H9 (cell line): ENCODE results near the gene TPM2. TPM values are rescaled to one million over a fixed set of nuclear protein-coding genes. Genes with fewer than 3 reads are reported as not detected.

Experiments
- DNase-seq: peaks from one replicate; pipeline ENCODE4 v3.0.0-alpha.2; 2017
- H2AFZ ChIP-seq: one replicate; pipeline ENCODE4 v1.6.1; 2013; ENCODE audit warnings: mild to moderate bottlenecking, low read length, control low read depth, moderate library complexity
- H2AK5ac ChIP-seq: 2 replicates; pipeline ENCODE4 v1.6.1; 2013; ENCODE audit warnings: low read length, control low read depth, mixed read lengths; ENCODE audit not compliant: insufficient read length
- H2BK120ac ChIP-seq: one replicate; pipeline ENCODE4 v1.6.1; 2013; ENCODE audit warnings: low read depth, mild to moderate bottlenecking, low read length, control low read depth, inconsistent platforms; ENCODE audit not compliant: poor library complexity, severe bottlenecking
- H2BK12ac ChIP-seq: 2 replicates; pipeline ENCODE4 v1.6.1; 2013; ENCODE audit warnings: low read length, control low read depth, mixed read lengths, low read depth; ENCODE audit not compliant: insufficient read length
- H2BK15ac ChIP-seq: 2 replicates; pipeline ENCODE4 v1.6.1; 2013; ENCODE audit warnings: low read depth, low read length, control low read depth
- H2BK20ac ChIP-seq: one replicate; pipeline ENCODE4 v1.6.1; 2013; ENCODE audit warnings: low read depth, mild to moderate bottlenecking, low read length, control low read depth, inconsistent platforms; ENCODE audit not compliant: poor library complexity, severe bottlenecking
- H2BK5ac ChIP-seq: 2 replicates; pipeline ENCODE4 v1.6.1; 2013; ENCODE audit warnings: low read length, control low read depth, mixed read lengths; ENCODE audit not compliant: insufficient read length
- H3K14ac ChIP-seq: 2 replicates; pipeline ENCODE4 v1.6.1; 2013; ENCODE audit warnings: low read length, control low read depth; ENCODE audit not compliant: insufficient read depth
- H3K18ac ChIP-seq: 2 replicates; pipeline ENCODE4 v1.6.1; 2013; ENCODE audit warnings: low read depth, mild to moderate bottlenecking, mixed read lengths, low read length, control low read depth; ENCODE audit not compliant: insufficient read length
- H3K23ac ChIP-seq: 2 replicates; pipeline ENCODE4 v1.6.1; 2013; ENCODE audit warnings: low read length, control low read depth, mixed read lengths, low read depth; ENCODE audit not compliant: insufficient read length
- H3K23me2 ChIP-seq: 2 replicates; pipeline ENCODE4 v1.6.1; 2013; ENCODE audit warnings: low read depth, mild to moderate bottlenecking, mixed read lengths, low read length, control low read depth; ENCODE audit not compliant: insufficient read length, poor library complexity, severe bottlenecking
- H3K27ac ChIP-seq: 2 replicates; pipeline ENCODE4 v1.5.1; 2013; ENCODE audit warnings: low read length, control low read depth, mixed read lengths, low read depth; ENCODE audit not compliant: insufficient read length
- H3K27me3 ChIP-seq: 2 replicates; pipeline ENCODE4 v1.6.1; 2013; ENCODE audit warnings: low read length, control low read depth, inconsistent platforms; ENCODE audit not compliant: insufficient read depth
- H3K4ac ChIP-seq: 2 replicates; pipeline ENCODE4 v1.6.1; 2013; ENCODE audit warnings: low read depth, mild to moderate bottlenecking, control low read depth, inconsistent platforms, low read length, moderate library complexity
- H3K4me1 ChIP-seq: 2 replicates; pipeline ENCODE4 v1.6.1; 2013; ENCODE audit warnings: low read length, control low read depth, inconsistent platforms; ENCODE audit not compliant: insufficient read depth
- H3K4me2 ChIP-seq: 2 replicates; pipeline ENCODE4 v1.6.1; 2013; ENCODE audit warnings: low read length, control low read depth, mixed read lengths; ENCODE audit not compliant: insufficient read length, insufficient read depth
- H3K56ac ChIP-seq: 2 replicates; pipeline ENCODE4 v1.6.1; 2013; ENCODE audit warnings: low read depth, mild to moderate bottlenecking, mixed read lengths, low read length, control low read depth; ENCODE audit not compliant: insufficient read length
- H3K79me1 ChIP-seq: 2 replicates; pipeline ENCODE4 v1.6.1; 2013; ENCODE audit warnings: low read depth, mild to moderate bottlenecking, moderate library complexity, low read length, control low read depth, inconsistent platforms; ENCODE audit not compliant: insufficient read depth, poor library complexity, severe bottlenecking
- H3K79me2 ChIP-seq: 2 replicates; pipeline ENCODE4 v1.6.1; 2013; ENCODE audit warnings: low read length, control low read depth, inconsistent platforms; ENCODE audit not compliant: insufficient read depth
- H3K9ac ChIP-seq: 2 replicates; pipeline ENCODE4 v1.6.1; 2013; ENCODE audit warnings: low read length, control low read depth, mixed read lengths; ENCODE audit not compliant: insufficient read length; ENCODE audit errors: extremely low read depth
- H3K9me3 ChIP-seq: one replicate; pipeline ENCODE4 v1.6.1; 2013; ENCODE audit warnings: low read depth, low read length, inconsistent platforms; ENCODE audit not compliant: control insufficient read depth
- H3T11ph ChIP-seq: one replicate; pipeline ENCODE4 v1.6.1; 2013; ENCODE audit warnings: mild to moderate bottlenecking, low read length, control low read depth, inconsistent platforms
- H4K20me1 ChIP-seq: one replicate; pipeline ENCODE4 v1.6.1; 2013; ENCODE audit not compliant: control insufficient read depth, insufficient read length, insufficient read depth
- H4K5ac ChIP-seq: 2 replicates; pipeline ENCODE4 v1.6.1; 2013; ENCODE audit warnings: low read depth, mild to moderate bottlenecking, mixed read lengths, low read length, control low read depth; ENCODE audit not compliant: insufficient read length
- H4K8ac ChIP-seq: replicated peaks from 2 replicates; pipeline ENCODE4 v1.6.1; 2013; ENCODE audit warnings: low read length, control low read depth, mixed read lengths, low read depth; ENCODE audit not compliant: insufficient read length
- H4K91ac ChIP-seq: 2 replicates; pipeline ENCODE4 v1.6.1; 2013; ENCODE audit warnings: low read depth, mild to moderate bottlenecking, moderate library complexity, mixed read lengths, low read length, control low read depth; ENCODE audit not compliant: insufficient read length
- H3K27ac Mint-ChIP-seq, 3 experiments: 2 replicates in 2 of 3; 3 replicates in 1 of 3; pipeline ENCODE4 v1.8.0; 2020 to 2021; ENCODE audit warnings: mixed read lengths in 3 of 3, mild to moderate bottlenecking in 1 of 3, moderate library complexity in 1 of 3
- H3K27me3 Mint-ChIP-seq: 2 replicates; pipeline ENCODE4 v1.8.0; 2021; ENCODE audit warnings: low read depth, mild to moderate bottlenecking, moderate library complexity, mixed read lengths
- H3K36me3 Mint-ChIP-seq, 3 experiments: 2 replicates in 2 of 3; 3 replicates in 1 of 3; pipeline ENCODE4 v1.8.0; 2020 to 2021; ENCODE audit warnings: low read depth in 3 of 3, mixed read lengths in 3 of 3; ENCODE audit not compliant: insufficient read depth in 1 of 3
- H3K4me1 Mint-ChIP-seq, 2 experiments: 2 replicates each; pipeline ENCODE4 v1.8.0; 2020; ENCODE audit warnings: mixed read lengths in 2 of 2
- H3K4me3 Mint-ChIP-seq, 2 experiments: 2 replicates in 1 of 2; 3 replicates in 1 of 2; pipeline ENCODE4 v1.8.0; 2020 to 2021; ENCODE audit warnings: mild to moderate bottlenecking in 2 of 2, mixed read lengths in 2 of 2, moderate library complexity in 1 of 2
- H3K9me3 Mint-ChIP-seq, 2 experiments: 2 replicates in 1 of 2; 3 replicates in 1 of 2; pipeline ENCODE4 v1.8.0; 2020; ENCODE audit warnings: mild to moderate bottlenecking in 2 of 2, mixed read lengths in 2 of 2, moderate library complexity in 1 of 2
- CTCF ChIP-seq: fragments of 200-600 bp; sonication (generic); conservative IDR thresholded peaks from 3 replicates; pipeline ENCODE4 v1.8.0; 2021; ENCODE audit warnings: antibody characterized with exemption, mild to moderate bottlenecking
- WGBS: extraction: QIAGEN DNeasy Blood & Tissue Kit; methylation state at CpG from one replicate; pipeline ENCODE4 v1.1.7; 2013; ENCODE audit warnings: missing lambda C conversion rate, low lambda C conversion rate, mixed read lengths; ENCODE audit not compliant: insufficient read length; ENCODE audit errors: extremely low coverage; 5-methylcytosine and 5-hydroxymethylcytosine counted together
- total RNA-seq: library from RNA; stranded (reverse); gene quantifications from 2 replicates; pipeline ENCODE4 v1.2.1, GENCODE V29; 2021

The TPM2 gene
- total RNA-seq, 1 experiment from 2014 or later = 225 TPM

- no peaks in the 10 kb centered on the region for H3K9me3 ChIP-seq
- H2AK5ac ChIP-seq = no peak within 1 kb of the TSS
- no peak for DNase-seq
- no peak within 1 kb of the TSS for H2BK15ac ChIP-seq
- no peak within 1 kb of the TSS for H3K56ac ChIP-seq
- Mint-ChIP-seq H3K27ac (no peak within 1 kb of the TSS), H3K27me3 (peaks cover 35% of the 10 kb centered on the region), H3K4me1 (peaks cover 7 to 14% of the 10 kb centered on the region in 2 experiments), H3K9me3 (no peaks in the 10 kb centered on the region), H3K36me3 (no peaks in the 10 kb centered on the region; a peak in 1 of 7 replicates), H3K4me3 (peak within 1 kb of the TSS; percentile 55 to 70; a peak in 3 of 5 replicates)
- no peak within 1 kb of the TSS for H3K27ac ChIP-seq
- no peak within 1 kb of the TSS for H3K23ac ChIP-seq
- no peak within 1 kb of the TSS for H2AFZ ChIP-seq
- no peak within 1 kb of the TSS for H2BK5ac ChIP-seq
- H3K4ac ChIP-seq = no peak within 1 kb of the TSS
- no peak within 1 kb of the TSS for H2BK12ac ChIP-seq
- no peak within 1 kb of the TSS for H4K5ac ChIP-seq
- no peak within 1 kb of the TSS for H3K18ac ChIP-seq
- no peaks in the 10 kb centered on the region for H3K23me2 ChIP-seq
- no peak within 1 kb of the TSS for H3T11ph ChIP-seq
- no peak within 1 kb of the TSS for H4K91ac ChIP-seq
- H3K4me2 ChIP-seq = no peak within 1 kb of the TSS
- no peak within 1 kb of the TSS for H2BK120ac ChIP-seq
- peaks cover 3% of the 10 kb centered on the region; the same call in 1 of the 2 replicates for H3K27me3 ChIP-seq
- H4K20me1 ChIP-seq = no peaks in the 10 kb centered on the region
- H2BK20ac ChIP-seq = no peak within 1 kb of the TSS
- WGBS = no CpG with 5 or more reads among the region's 10 CpGs
- no peaks in the 10 kb centered on the region for H3K79me2 ChIP-seq
- no peak within 1 kb of the TSS for H4K8ac ChIP-seq
- no peaks in the 10 kb centered on the region for H3K79me1 ChIP-seq
- no peak within 1 kb of the TSS for H3K14ac ChIP-seq
- no peak for TF ChIP-seq CTCF
- H3K4me1 ChIP-seq = no peaks in the 10 kb centered on the region
- H3K9ac ChIP-seq = no peak within 1 kb of the TSS
These were observed 16.3 kb downstream of the TPM2 start, which contains the start of gene CA9 for GRCh38 chr9:35673132-35674024. TSS of gene CA9 (plus strand) at chr9:35673928. CDS start at chr9:35673960, 32 bp downstream.
